Mammary epithelial cell (primary cell): Measurements from ENCODE around the gene IQCE.

ENCODE experiments used
- EZH2 ChIP-seq: IDR thresholded peaks from 2 replicates; pipeline ENCODE4 v1.6.1; 2012; ENCODE audit warnings: low read length, inconsistent platforms, borderline replicate concordance
- TF ChIP-seq, protein P1 (sequence below), 2 donors: IDR thresholded peaks in 1 of 2; conservative IDR thresholded peaks in 1 of 2; 2 replicates each; pipeline ENCODE4 v1.5.1; 2011 to 2012; ENCODE audit warnings: inconsistent platforms in 2 of 2, low read length in 2 of 2, mild to moderate bottlenecking in 2 of 2, control low read depth in 1 of 2, low read depth in 1 of 2; ENCODE audit not compliant: insufficient read depth in 1 of 2; ENCODE audit errors: extremely low read depth in 1 of 2

GRCh38 chr7:2575733-2576340, 17.1 kb downstream of the IQCE start:
- TF ChIP-seq, protein P1, sequence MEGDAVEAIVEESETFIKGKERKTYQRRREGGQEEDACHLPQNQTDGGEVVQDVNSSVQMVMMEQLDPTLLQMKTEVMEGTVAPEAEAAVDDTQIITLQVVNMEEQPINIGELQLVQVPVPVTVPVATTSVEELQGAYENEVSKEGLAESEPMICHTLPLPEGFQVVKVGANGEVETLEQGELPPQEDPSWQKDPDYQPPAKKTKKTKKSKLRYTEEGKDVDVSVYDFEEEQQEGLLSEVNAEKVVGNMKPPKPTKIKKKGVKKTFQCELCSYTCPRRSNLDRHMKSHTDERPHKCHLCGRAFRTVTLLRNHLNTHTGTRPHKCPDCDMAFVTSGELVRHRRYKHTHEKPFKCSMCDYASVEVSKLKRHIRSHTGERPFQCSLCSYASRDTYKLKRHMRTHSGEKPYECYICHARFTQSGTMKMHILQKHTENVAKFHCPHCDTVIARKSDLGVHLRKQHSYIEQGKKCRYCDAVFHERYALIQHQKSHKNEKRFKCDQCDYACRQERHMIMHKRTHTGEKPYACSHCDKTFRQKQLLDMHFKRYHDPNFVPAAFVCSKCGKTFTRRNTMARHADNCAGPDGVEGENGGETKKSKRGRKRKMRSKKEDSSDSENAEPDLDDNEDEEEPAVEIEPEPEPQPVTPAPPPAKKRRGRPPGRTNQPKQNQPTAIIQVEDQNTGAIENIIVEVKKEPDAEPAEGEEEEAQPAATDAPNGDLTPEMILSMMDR (conservative IDR thresholded peaks at IDR 0.05 in 1 of 2, IDR thresholded peaks at IDR 0.05 in 1 of 2; ENCODE audit: extremely low read depth in 1 of 2, insufficient read depth in 1 of 2, low read depth in 1 of 2, low read length in 2 of 2): no peak
- TF ChIP-seq EZH2: no peak
